Measurements from ENCODE around the gene PCYOX1L.

DNA sequence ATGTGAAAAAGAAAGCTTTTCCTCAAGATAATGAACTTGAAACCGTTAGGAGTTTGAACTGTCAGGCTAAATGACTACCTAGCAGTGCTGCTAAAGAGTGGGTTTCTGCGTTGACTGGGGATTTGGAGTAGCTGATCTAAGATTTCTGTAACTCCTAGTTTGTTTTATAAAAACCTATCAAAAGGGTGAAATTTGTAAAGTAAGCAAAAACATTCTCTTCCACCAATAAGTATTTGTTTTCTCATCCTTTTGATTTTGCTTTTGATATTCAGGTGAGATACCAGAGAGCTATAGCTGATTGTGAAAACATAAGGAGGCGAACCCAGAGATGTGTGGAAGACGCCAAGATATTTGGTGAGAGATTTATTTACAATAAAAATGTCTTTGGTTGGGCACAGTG lies 8.5 kb upstream of the PCYOX1L start:
- TF ChIP-seq SP1 (IDR thresholded peaks at IDR 0.05) (no peak), ZNF384 (IDR thresholded peaks at IDR 0.05) (no peak), FOXA1 (IDR thresholded peaks at IDR 0.05) (no peak), NFRKB (IDR thresholded peaks at IDR 0.05) (no peak)
